ENCODE results near the gene DENND6A. TPM values are rescaled to one million over a fixed set of nuclear protein-coding genes. Genes with fewer than 3 reads are reported as not detected.
"Not testable (repeated sequence)": the region's sequence is repeated elsewhere in the genome, so short reads cannot be mapped to it uniquely, and the experiment has no call there.

DENND6A gene
- total and polyA plus RNA-seq, 4 donors = 8.2 to 53.8 (median 18.9) TPM

DNA sequence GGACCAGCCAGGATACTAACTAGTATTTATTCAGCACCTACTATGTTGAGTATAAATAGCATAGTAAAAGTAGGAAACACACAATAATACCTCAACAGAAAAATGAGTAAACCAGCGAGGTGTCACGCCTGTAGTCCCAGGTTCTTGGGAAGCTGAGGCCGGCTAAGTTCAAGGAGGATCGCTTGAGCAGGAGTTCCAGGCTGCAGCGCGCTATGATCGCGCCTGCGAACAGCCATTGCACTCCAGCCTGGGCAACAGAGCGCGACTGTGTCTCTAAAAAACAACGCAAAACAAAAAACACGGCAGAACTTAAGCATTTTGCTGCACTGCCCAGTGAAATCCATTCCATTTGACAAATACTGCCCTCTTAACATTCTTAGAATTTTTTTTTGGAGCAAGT lies 1.3 kb upstream of the DENND6A start:
- TF ChIP-seq CTCF (IDR thresholded peaks at IDR 0.05; ENCODE audit: control extremely low read depth, extremely low read depth) = no peak
- peaks cover 0 to 18% (median 0%) of the 10 kb centered on the region in 5 donors for H3K4me1 ChIP-seq (ENCODE audit: control insufficient read depth in 5 of 5, insufficient read depth in 5 of 5, low read length in 5 of 5)
- ATAC-seq (ENCODE audit: insufficient read depth, low FRiP score) = no peak

DNA sequence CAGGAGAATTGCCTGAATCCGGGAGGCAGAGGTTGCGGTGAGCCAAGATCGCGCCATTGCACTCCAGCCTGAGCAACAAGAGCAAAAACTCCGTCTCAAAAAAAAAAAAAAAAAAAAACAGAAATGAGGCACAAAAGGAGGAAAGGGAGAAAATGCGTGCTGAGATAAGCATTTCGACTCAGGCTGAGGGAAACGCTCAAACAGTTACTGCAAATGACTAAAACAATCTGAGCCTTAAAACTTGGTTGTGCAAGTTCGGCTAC lies 813 bp downstream of the DENND6A start:
- H3K9ac ChIP-seq (ENCODE audit: insufficient read depth in 1 of 2, low read length in 2 of 2) = peak overlapping the region; percentile 80 to 83
- not testable (repeated sequence) for DNase-seq; H3K36me3 ChIP-seq (ENCODE audit: control insufficient read depth in 4 of 4, insufficient read depth in 4 of 4, low read length in 4 of 4); H3K27me3 ChIP-seq (ENCODE audit: control insufficient read depth in 3 of 3, insufficient read depth in 3 of 3, low read length in 2 of 3); H3K9me3 ChIP-seq (ENCODE audit: control insufficient read depth in 4 of 4, insufficient read depth in 3 of 4, low read length in 3 of 4)
- peak; percentile 5 for ATAC-seq (ENCODE audit: insufficient read depth, low FRiP score)
- H3K4me3 ChIP-seq = peak overlapping the region; percentile 96
- H3K27ac ChIP-seq (ENCODE audit: low read depth in 1 of 2, low read length in 1 of 2) = peak overlapping the region; percentile 98 to 100
- 1% methylated on average over 9 of the region's 9 CpGs for WGBS, 2 donors
- H3K4me1 ChIP-seq (ENCODE audit: control insufficient read depth in 5 of 5, insufficient read depth in 5 of 5, low read length in 5 of 5) = peaks cover 0 to 18% (median 3%) of the 10 kb centered on the region in 5 donors

More for the DNA sequence above, 1.3 kb upstream of the DENND6A start:
- 68 to 88% methylated on average over 13 of the region's 13 CpGs for WGBS, 2 donors
- no peak overlapping the region for H3K4me3 ChIP-seq
- peak overlapping the region in 1 of 2 donors; percentile 30 for H3K27ac ChIP-seq (ENCODE audit: low read depth in 1 of 2, low read length in 1 of 2)
- no peak overlapping the region for H3K9ac ChIP-seq (ENCODE audit: insufficient read depth in 1 of 2, low read length in 2 of 2)
- peak in 1 of 3 donors; percentile 23 for DNase-seq
- no peaks in the 10 kb centered on the region for H3K36me3 ChIP-seq (ENCODE audit: control insufficient read depth in 4 of 4, insufficient read depth in 4 of 4, low read length in 4 of 4)
- H3K9me3 ChIP-seq (ENCODE audit: control insufficient read depth in 4 of 4, insufficient read depth in 3 of 4, low read length in 3 of 4) = peaks cover 0 to 2% (median 0%) of the 10 kb centered on the region in 4 donors
- H3K27me3 ChIP-seq (ENCODE audit: control insufficient read depth in 3 of 3, insufficient read depth in 3 of 3, low read length in 2 of 3) = no peaks in the 10 kb centered on the region

DNA sequence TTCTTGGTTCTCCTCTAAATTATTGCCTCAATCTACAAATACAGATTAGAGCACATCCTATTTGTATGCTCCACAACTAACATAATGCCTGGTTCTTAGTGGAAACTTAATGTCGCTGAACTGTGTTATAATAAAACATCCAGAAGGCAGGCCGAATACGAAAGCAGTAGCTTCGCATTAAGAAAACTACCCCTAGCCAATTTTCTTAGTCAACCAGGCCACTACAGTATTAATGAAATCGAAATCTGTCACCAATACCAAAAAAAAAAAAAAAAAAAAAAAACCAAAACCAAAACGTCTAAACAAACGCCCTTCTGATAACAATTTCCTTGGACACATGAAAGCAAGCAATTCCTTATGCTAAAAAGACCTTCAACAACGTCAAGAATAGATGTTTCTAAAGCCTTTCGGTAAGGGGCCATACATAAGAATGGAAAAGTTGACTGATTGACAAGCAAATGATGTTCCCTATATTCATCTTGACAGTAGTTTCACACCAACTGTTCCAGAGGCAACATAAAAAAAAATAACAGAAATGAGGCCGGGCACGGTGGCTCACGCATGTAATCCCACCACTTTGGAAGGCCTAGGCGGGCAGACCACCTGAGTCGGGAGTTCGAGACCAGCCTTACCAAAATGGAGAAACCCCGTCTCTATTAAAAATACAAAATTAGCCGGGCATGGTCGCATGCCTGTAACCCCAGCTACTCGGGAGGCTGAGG lies 1.3 kb downstream of the DENND6A start:
- DNase-seq (peak; percentile 19 to 53 (median 40)), ATAC-seq (ENCODE audit: insufficient read depth, low FRiP score) (no peak)
- Histone ChIP-seq H3K9ac (ENCODE audit: insufficient read depth in 1 of 2, low read length in 2 of 2) (peak overlapping the region; percentile 80 to 83), H3K36me3 (ENCODE audit: control insufficient read depth in 4 of 4, insufficient read depth in 4 of 4, low read length in 4 of 4) (peaks cover 0 to 3% (median 0%) of the 10 kb centered on the region in 4 donors), H3K4me1 (ENCODE audit: control insufficient read depth in 5 of 5, insufficient read depth in 5 of 5, low read length in 5 of 5) (peaks cover 0 to 18% (median 4%) of the 10 kb centered on the region in 5 donors), H3K27ac (ENCODE audit: low read depth in 1 of 2, low read length in 1 of 2) (peak overlapping the region; percentile 98 to 100), H3K4me3 (peak overlapping the region; percentile 48), H3K27me3 (ENCODE audit: control insufficient read depth in 3 of 3, insufficient read depth in 3 of 3, low read length in 2 of 3) (no peaks in the 10 kb centered on the region), H3K9me3 (ENCODE audit: control insufficient read depth in 4 of 4, insufficient read depth in 3 of 4, low read length in 3 of 4) (peaks cover 0 to 2% (median 0%) of the 10 kb centered on the region in 4 donors)
- 21 to 28% methylated on average over 19 of the region's 19 CpGs for WGBS, 2 donors
- no peak for TF ChIP-seq CTCF (IDR thresholded peaks at IDR 0.05; ENCODE audit: control extremely low read depth, extremely low read depth)

DNA sequence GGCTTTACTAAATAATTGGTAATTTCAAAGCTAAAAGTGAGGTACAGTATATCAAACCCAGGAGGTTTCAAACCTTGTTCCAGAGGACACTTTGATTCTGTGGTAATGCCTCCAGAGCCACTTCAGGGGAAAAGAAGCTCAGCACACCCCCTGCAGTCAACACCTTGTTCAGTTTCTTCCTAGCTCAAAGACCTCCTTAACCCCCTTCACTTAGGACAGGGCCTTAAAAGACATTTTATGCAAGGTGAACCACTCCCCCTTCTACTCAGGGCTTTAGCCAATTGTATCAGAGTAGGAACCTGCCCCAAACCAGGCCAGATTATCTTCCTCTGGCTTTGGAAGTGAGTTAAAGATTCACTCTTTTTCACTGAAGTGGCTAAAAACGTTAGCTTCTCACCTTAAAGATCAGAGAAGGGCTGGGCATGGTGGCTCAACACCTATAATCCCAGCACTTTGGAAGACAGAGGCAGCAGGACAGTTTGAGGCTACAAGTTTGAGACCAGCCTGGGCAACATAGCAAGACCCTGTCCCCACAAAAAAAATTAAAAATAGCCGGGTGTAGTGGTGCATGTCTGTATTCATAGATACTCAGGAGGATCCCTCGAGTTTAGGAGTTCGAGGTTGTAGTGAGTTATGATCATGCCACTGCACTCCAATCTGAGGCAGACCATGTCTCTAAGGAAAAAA lies 3.4 kb downstream of the DENND6A start:
- no peak for TF ChIP-seq CTCF (IDR thresholded peaks at IDR 0.05; ENCODE audit: control extremely low read depth, extremely low read depth)
- no peak overlapping the region for H3K9ac ChIP-seq (ENCODE audit: insufficient read depth in 1 of 2, low read length in 2 of 2)
- DNase-seq = no peak
- no peak overlapping the region for H3K4me3 ChIP-seq
- H3K9me3 ChIP-seq (ENCODE audit: control insufficient read depth in 4 of 4, insufficient read depth in 3 of 4, low read length in 3 of 4) = no peaks in the 10 kb centered on the region
- no peak for ATAC-seq (ENCODE audit: insufficient read depth, low FRiP score)
- no peaks in the 10 kb centered on the region for H3K27me3 ChIP-seq (ENCODE audit: control insufficient read depth in 3 of 3, insufficient read depth in 3 of 3, low read length in 2 of 3)
- H3K4me1 ChIP-seq (ENCODE audit: control insufficient read depth in 5 of 5, insufficient read depth in 5 of 5, low read length in 5 of 5) = peaks cover 0 to 18% (median 4%) of the 10 kb centered on the region in 5 donors
- WGBS, 2 donors = 75 to 78% methylated on average over 4 of the region's 4 CpGs
- no peak overlapping the region for H3K27ac ChIP-seq (ENCODE audit: low read depth in 1 of 2, low read length in 1 of 2)
- peaks cover 0 to 3% (median under 1%) of the 10 kb centered on the region in 4 donors for H3K36me3 ChIP-seq (ENCODE audit: control insufficient read depth in 4 of 4, insufficient read depth in 4 of 4, low read length in 4 of 4)

All from lung (tissue), 12 donors.